ENCODE data around the gene SCAF1.
A peak's percentile ranks its signal among the peaks of the same experiment; 100 is the strongest.

Gene SCAF1

GRCh38 chr19:49651029-49651819 lies 9.2 kb downstream of the SCAF1 start:
- no peak for DNase-seq

GRCh38 chr19:49651820-49652550 lies 10.0 kb downstream of the SCAF1 start:
- no peak for DNase-seq

- DNase-seq = no peak
Measured at GRCh38 chr19:49652551-49653465, 10.8 kb downstream of the SCAF1 start.

GRCh38 chr19:49653466-49653806 lies 11.4 kb downstream of the SCAF1 start:
- no peak for DNase-seq

- no peak for DNase-seq
Measured at GRCh38 chr19:49654581-49654980, 12.6 kb downstream of the SCAF1 start.

- no peak for DNase-seq
Measured at GRCh38 chr19:49655570-49656455, 13.8 kb downstream of the SCAF1 start.

GRCh38 chr19:49656456-49657109 lies 14.6 kb downstream of the SCAF1 start:
- no peak for DNase-seq

- no peak for DNase-seq
Measured at GRCh38 chr19:49657493-49658138, 15.6 kb downstream of the SCAF1 start.

- no peak for DNase-seq
Measured at GRCh38 chr19:49658139-49658517, 16.1 kb downstream of the SCAF1 start.

- no peak for DNase-seq
Measured at GRCh38 chr19:49658566-49659442, 16.8 kb downstream of the SCAF1 start.

GRCh38 chr19:49660338-49660961 lies 18.4 kb downstream of the SCAF1 start:
- no peak for DNase-seq

GRCh38 chr19:49662011-49662410 lies 20.0 kb downstream of the SCAF1 start:
- DNase-seq = no peak

GRCh38 chr19:49663224-49663623 lies 21.2 kb downstream of the SCAF1 start:
- no peak for DNase-seq

- peak; percentile 54 for DNase-seq
Measured at GRCh38 chr19:49664171-49665035, 22.4 kb downstream of the SCAF1 start.

GRCh38 chr19:49665036-49665350 lies 23.0 kb downstream of the SCAF1 start:
- DNase-seq = no peak

- DNase-seq = peak; percentile 78
Measured at GRCh38 chr19:49665351-49666119, 23.5 kb downstream of the SCAF1 start, which contains the start of the genes BCL2L12 and IRF3. Gene BCL2L12, plus strand, starts transcription at chr19:49665933. Its CDS starts 760 bp downstream, at chr19:49666693. Gene IRF3, minus strand, starts transcription at chr19:49665857. Its CDS starts 1,019 bp downstream, at chr19:49664838.

GRCh38 chr19:49666120-49666444 lies 24.1 kb downstream of the SCAF1 start:
- DNase-seq = no peak

GRCh38 chr19:49667473-49667872 lies 25.5 kb downstream of the SCAF1 start:
- DNase-seq = no peak
